ENCODE results near the gene GRID1.

The GRID1 gene

DNA sequence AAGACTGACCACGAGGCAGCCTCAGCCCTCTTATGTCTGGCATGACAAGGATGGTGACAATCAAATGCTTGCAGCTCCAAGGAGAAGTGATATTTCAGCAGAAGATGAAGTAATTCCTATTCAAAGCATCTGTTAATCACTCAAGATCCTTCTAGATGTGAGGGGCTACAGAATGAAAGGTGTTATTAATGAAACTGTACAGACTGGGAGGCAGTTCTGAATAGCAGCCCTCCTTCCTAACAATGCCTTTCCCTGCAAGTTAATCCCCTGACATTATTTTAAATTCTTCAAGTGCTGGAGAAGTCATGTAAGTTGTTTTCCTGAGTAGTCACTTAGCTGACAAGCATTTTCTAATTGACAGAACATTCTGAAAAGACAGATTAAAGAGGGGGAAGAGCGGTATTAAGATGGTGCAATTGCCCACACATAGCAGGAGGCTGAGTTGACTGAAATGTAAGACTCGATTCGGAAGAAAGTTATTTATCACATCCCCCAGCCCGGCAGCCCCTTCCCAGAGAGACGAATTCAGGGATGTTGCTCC, 300.8 kb downstream of the GRID1 start:
- H2AK5ac ChIP-seq (ENCODE audit: low read length, severe bottlenecking) = no peak overlapping the region
- H3K79me1 ChIP-seq (replicated peaks; ENCODE audit: low read length, poor library complexity, severe bottlenecking) = no peaks in the 10 kb centered on the region
- H3K18ac ChIP-seq (ENCODE audit: low read depth in 1 of 2, low read length in 2 of 2) = no peak overlapping the region
- H2BK12ac ChIP-seq (ENCODE audit: low read length in 2 of 2) = no peak overlapping the region
- DNase-seq = no peak
- H3K27me3 ChIP-seq (ENCODE audit: control insufficient read depth in 1 of 2, insufficient read depth in 1 of 2, low read length in 2 of 2) = no peaks in the 10 kb centered on the region
- no peak overlapping the region for H3K4me2 ChIP-seq (ENCODE audit: low read length, poor library complexity, severe bottlenecking)
- no peak overlapping the region for H2BK15ac ChIP-seq (ENCODE audit: low read depth, poor library complexity, severe bottlenecking)
- H3K27ac ChIP-seq (ENCODE audit: low read length, poor library complexity, severe bottlenecking) = no peak overlapping the region
- H3K36me3 ChIP-seq (ENCODE audit: control insufficient read depth in 1 of 2, insufficient read depth in 2 of 2, low read depth in 1 of 2, low read length in 2 of 2) = no peaks in the 10 kb centered on the region
- H2AFZ ChIP-seq (ENCODE audit: low read depth, low read length) = no peak overlapping the region
- no peak overlapping the region for H3K14ac ChIP-seq (ENCODE audit: low read length in 2 of 2)
- no peaks in the 10 kb centered on the region for H3K9me3 ChIP-seq (ENCODE audit: control insufficient read depth, low read length)
- no peak overlapping the region for H2BK120ac ChIP-seq (ENCODE audit: low read depth, low read length)
- H4K91ac ChIP-seq (ENCODE audit: low read length) = no peak overlapping the region
- no peak overlapping the region for H3K9ac ChIP-seq (ENCODE audit: low read length)
- no peaks in the 10 kb centered on the region for H3K4me1 ChIP-seq (ENCODE audit: control insufficient read depth, insufficient read depth, low read depth, low read length)
- H3K4me3 ChIP-seq (ENCODE audit: insufficient read depth in 1 of 2, low read depth in 1 of 2, low read length in 2 of 2) = no peak overlapping the region
- no peak overlapping the region for H3K4ac ChIP-seq (ENCODE audit: low read depth in 1 of 2, low read length in 2 of 2)
- no peak overlapping the region for H3K23ac ChIP-seq (ENCODE audit: low read length in 2 of 2)
- no peak overlapping the region for H2BK5ac ChIP-seq (ENCODE audit: low read depth, low read length, poor library complexity, severe bottlenecking)
- no peak overlapping the region for H4K8ac ChIP-seq (ENCODE audit: low read length)
- WGBS = 86% methylated on average over 5 of the region's 6 CpGs

DNA sequence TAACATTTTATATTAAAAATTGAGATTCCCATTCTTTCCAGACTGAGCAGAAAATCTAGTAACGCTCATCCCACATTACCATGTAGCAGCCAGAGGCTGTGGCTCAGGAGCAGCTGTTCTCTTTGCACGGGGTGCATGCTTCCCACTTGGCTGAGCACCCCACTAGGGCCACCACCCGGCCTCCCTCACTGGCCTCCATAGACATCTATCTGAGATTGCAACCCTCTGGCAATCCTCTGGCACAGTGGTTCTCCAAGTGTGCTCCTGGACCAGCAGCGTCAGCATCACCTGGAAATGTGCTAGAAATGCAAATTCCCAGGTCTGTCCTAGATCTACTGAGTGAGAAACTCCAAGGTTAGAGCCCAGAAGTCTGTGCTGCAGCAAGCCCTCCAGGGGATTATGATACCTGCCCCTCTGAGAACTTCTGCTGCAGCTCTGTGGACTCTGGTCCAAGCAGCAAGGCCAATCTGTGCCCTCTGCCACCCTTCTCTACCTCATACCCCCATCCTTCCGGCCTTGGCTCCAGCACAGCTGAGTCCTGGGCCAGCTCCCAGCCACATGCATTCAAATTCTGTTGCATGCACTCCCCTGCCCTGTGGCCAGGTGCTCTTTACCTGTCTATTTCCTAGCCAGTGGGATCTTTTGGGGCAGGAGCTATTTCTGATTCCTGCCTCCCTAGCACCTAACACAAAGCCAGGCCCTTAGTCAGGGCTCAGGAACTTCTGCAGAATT, 301.5 kb downstream of the GRID1 start:
- no peaks in the 10 kb centered on the region for H3K79me1 ChIP-seq (replicated peaks; ENCODE audit: low read length, poor library complexity, severe bottlenecking)
- no peak overlapping the region for H2BK5ac ChIP-seq (ENCODE audit: low read depth, low read length, poor library complexity, severe bottlenecking)
- no peak overlapping the region for H3K14ac ChIP-seq (ENCODE audit: low read length in 2 of 2)
- no peak overlapping the region for H3K4me3 ChIP-seq (ENCODE audit: insufficient read depth in 1 of 2, low read depth in 1 of 2, low read length in 2 of 2)
- no peak for DNase-seq
- H3K23ac ChIP-seq (ENCODE audit: low read length in 2 of 2) = no peak overlapping the region
- H3K4ac ChIP-seq (ENCODE audit: low read depth in 1 of 2, low read length in 2 of 2) = no peak overlapping the region
- no peak overlapping the region for H4K91ac ChIP-seq (ENCODE audit: low read length)
- no peak overlapping the region for H3K4me2 ChIP-seq (ENCODE audit: low read length, poor library complexity, severe bottlenecking)
- no peak overlapping the region for H3K27ac ChIP-seq (ENCODE audit: low read length, poor library complexity, severe bottlenecking)
- H3K18ac ChIP-seq (ENCODE audit: low read depth in 1 of 2, low read length in 2 of 2) = no peak overlapping the region
- no peak overlapping the region for H4K8ac ChIP-seq (ENCODE audit: low read length)
- H2AFZ ChIP-seq (ENCODE audit: low read depth, low read length) = no peak overlapping the region
- H3K9me3 ChIP-seq (ENCODE audit: control insufficient read depth, low read length) = no peaks in the 10 kb centered on the region
- no peaks in the 10 kb centered on the region for H3K36me3 ChIP-seq (ENCODE audit: control insufficient read depth in 1 of 2, insufficient read depth in 2 of 2, low read depth in 1 of 2, low read length in 2 of 2)
- H2BK12ac ChIP-seq (ENCODE audit: low read length in 2 of 2) = no peak overlapping the region
- WGBS = 54% methylated on average over 5 of the region's 5 CpGs
- H3K4me1 ChIP-seq (ENCODE audit: control insufficient read depth, insufficient read depth, low read depth, low read length) = no peaks in the 10 kb centered on the region
- no peak overlapping the region for H2BK15ac ChIP-seq (ENCODE audit: low read depth, poor library complexity, severe bottlenecking)
- H2BK120ac ChIP-seq (ENCODE audit: low read depth, low read length) = no peak overlapping the region
- H3K27me3 ChIP-seq (ENCODE audit: control insufficient read depth in 1 of 2, insufficient read depth in 1 of 2, low read length in 2 of 2) = no peaks in the 10 kb centered on the region
- no peak overlapping the region for H2AK5ac ChIP-seq (ENCODE audit: low read length, severe bottlenecking)
- no peak overlapping the region for H3K9ac ChIP-seq (ENCODE audit: low read length)

DNA sequence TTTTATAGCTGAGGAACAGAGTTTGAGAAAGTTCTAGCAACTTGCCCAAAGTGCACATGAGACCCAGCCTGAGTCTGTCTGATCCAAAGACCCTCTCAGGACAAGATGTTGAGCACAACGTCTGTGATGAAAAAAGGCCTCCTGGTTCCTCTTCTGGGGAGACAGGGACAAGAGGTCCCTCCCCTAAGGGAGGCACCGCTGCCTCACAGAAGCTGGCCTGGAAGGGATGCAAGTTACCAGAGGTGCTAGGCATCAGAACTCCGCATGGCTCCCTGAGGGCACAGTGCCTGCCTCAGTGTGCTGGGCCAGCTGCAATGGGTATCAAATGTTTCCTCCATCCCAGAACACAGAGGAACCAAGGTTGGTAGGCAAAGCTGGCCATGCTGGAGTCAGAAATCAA, 302.4 kb downstream of the GRID1 start:
- DNase-seq = no peak
- 57% methylated on average over 3 of the region's 3 CpGs for WGBS

DNA sequence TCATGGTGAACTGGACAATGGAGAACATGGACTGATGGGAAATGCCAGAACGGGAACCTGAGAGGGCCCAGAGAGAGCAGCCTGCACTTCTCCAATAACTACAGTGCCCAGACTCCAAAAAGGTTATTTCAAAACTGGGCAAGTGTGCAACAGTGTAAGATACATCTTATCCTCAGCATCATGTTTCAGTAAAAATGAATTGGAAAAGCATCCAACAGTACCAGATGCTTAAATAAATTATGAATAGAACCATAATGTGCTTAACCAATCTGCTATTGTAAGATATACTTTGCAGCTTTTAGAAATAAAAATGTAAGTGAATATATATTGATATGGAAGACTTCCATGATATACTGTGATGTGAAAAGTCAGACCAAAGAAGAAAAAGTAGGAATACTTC, 303.3 kb downstream of the GRID1 start:
- Histone ChIP-seq H3K9me3 (ENCODE audit: control insufficient read depth, low read length) (no peaks in the 10 kb centered on the region), H2AK5ac (ENCODE audit: low read length, severe bottlenecking) (no peak overlapping the region), H3K27me3 (ENCODE audit: control insufficient read depth in 1 of 2, insufficient read depth in 1 of 2, low read length in 2 of 2) (no peaks in the 10 kb centered on the region), H4K91ac (ENCODE audit: low read length) (no peak overlapping the region), H3K23ac (ENCODE audit: low read length in 2 of 2) (no peak overlapping the region), H3K36me3 (ENCODE audit: control insufficient read depth in 1 of 2, insufficient read depth in 2 of 2, low read depth in 1 of 2, low read length in 2 of 2) (no peaks in the 10 kb centered on the region), H2BK15ac (ENCODE audit: low read depth, poor library complexity, severe bottlenecking) (no peak overlapping the region), H3K9ac (ENCODE audit: low read length) (no peak overlapping the region), H2BK5ac (ENCODE audit: low read depth, low read length, poor library complexity, severe bottlenecking) (no peak overlapping the region), H3K4me1 (ENCODE audit: control insufficient read depth, insufficient read depth, low read depth, low read length) (no peaks in the 10 kb centered on the region), H2AFZ (ENCODE audit: low read depth, low read length) (no peak overlapping the region), H3K4ac (ENCODE audit: low read depth in 1 of 2, low read length in 2 of 2) (no peak overlapping the region), H3K18ac (ENCODE audit: low read depth in 1 of 2, low read length in 2 of 2) (no peak overlapping the region), H3K14ac (ENCODE audit: low read length in 2 of 2) (no peak overlapping the region), H4K8ac (ENCODE audit: low read length) (no peak overlapping the region), H2BK12ac (ENCODE audit: low read length in 2 of 2) (no peak overlapping the region), H3K79me1 (replicated peaks; ENCODE audit: low read length, poor library complexity, severe bottlenecking) (no peaks in the 10 kb centered on the region), H3K4me3 (ENCODE audit: insufficient read depth in 1 of 2, low read depth in 1 of 2, low read length in 2 of 2) (no peak overlapping the region), H2BK120ac (ENCODE audit: low read depth, low read length) (no peak overlapping the region), H3K27ac (ENCODE audit: low read length, poor library complexity, severe bottlenecking) (no peak overlapping the region), H3K4me2 (ENCODE audit: low read length, poor library complexity, severe bottlenecking) (no peak overlapping the region)
- WGBS = 86% methylated on average over 1 of the region's 1 CpG
- DNase-seq = no peak

More for the DNA sequence above, 302.4 kb downstream of the GRID1 start:
- Histone ChIP-seq H3K4me1 (ENCODE audit: control insufficient read depth, insufficient read depth, low read depth, low read length) (no peaks in the 10 kb centered on the region), H3K27ac (ENCODE audit: low read length, poor library complexity, severe bottlenecking) (no peak overlapping the region), H3K9me3 (ENCODE audit: control insufficient read depth, low read length) (no peaks in the 10 kb centered on the region), H3K36me3 (ENCODE audit: control insufficient read depth in 1 of 2, insufficient read depth in 2 of 2, low read depth in 1 of 2, low read length in 2 of 2) (no peaks in the 10 kb centered on the region), H2AK5ac (ENCODE audit: low read length, severe bottlenecking) (no peak overlapping the region), H3K4ac (ENCODE audit: low read depth in 1 of 2, low read length in 2 of 2) (no peak overlapping the region), H2BK5ac (ENCODE audit: low read depth, low read length, poor library complexity, severe bottlenecking) (no peak overlapping the region), H3K9ac (ENCODE audit: low read length) (no peak overlapping the region), H2BK12ac (ENCODE audit: low read length in 2 of 2) (no peak overlapping the region), H2BK15ac (ENCODE audit: low read depth, poor library complexity, severe bottlenecking) (no peak overlapping the region), H3K14ac (ENCODE audit: low read length in 2 of 2) (no peak overlapping the region), H3K4me2 (ENCODE audit: low read length, poor library complexity, severe bottlenecking) (no peak overlapping the region), H4K91ac (ENCODE audit: low read length) (no peak overlapping the region), H2BK120ac (ENCODE audit: low read depth, low read length) (no peak overlapping the region), H3K18ac (ENCODE audit: low read depth in 1 of 2, low read length in 2 of 2) (no peak overlapping the region), H3K4me3 (ENCODE audit: insufficient read depth in 1 of 2, low read depth in 1 of 2, low read length in 2 of 2) (no peak overlapping the region), H3K27me3 (ENCODE audit: control insufficient read depth in 1 of 2, insufficient read depth in 1 of 2, low read length in 2 of 2) (no peaks in the 10 kb centered on the region), H4K8ac (ENCODE audit: low read length) (no peak overlapping the region), H2AFZ (ENCODE audit: low read depth, low read length) (no peak overlapping the region), H3K79me1 (replicated peaks; ENCODE audit: low read length, poor library complexity, severe bottlenecking) (no peaks in the 10 kb centered on the region), H3K23ac (ENCODE audit: low read length in 2 of 2) (no peak overlapping the region)

Data from mesenchymal stem cell (in vitro differentiated cells and primary cell).